ENCODE results near the gene UCK2.

GRCh38 chr1:165816157-165816556, 11.3 kb upstream of the UCK2 start:
- no peak for TF ChIP-seq CTCF (IDR thresholded peaks at IDR 0.05)
- no peak for TF ChIP-seq POLR2AphosphoS5 (IDR thresholded peaks at IDR 0.05)
- no peak for TF ChIP-seq POLR2A (IDR thresholded peaks at IDR 0.05)
- TF ChIP-seq EP300 (IDR thresholded peaks at IDR 0.05), result no peak

Measured in sigmoid colon (tissue), 4 donors.